ENCODE data around the gene ABI1.

DNA sequence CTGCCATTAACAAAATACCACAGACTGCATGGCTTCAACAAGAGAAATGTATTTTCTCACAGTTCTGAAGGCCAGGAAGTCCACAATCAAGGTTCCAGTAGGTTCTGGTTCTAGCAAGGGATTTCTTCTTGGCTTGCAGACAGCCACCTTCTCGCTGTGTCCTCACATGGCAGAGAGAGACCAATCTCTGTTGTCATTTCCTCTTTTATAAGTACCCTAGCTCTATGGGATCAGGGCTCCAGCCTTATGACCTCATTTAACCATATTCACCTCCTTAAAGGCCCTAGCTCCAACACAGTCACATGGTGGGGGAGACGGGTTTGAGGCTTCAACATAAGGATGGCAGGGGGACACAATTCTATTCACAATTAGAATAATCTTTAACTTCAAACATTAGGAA is 23.6 kb downstream of the ABI1 start:
- no peak for TF ChIP-seq POLR2A (IDR thresholded peaks at IDR 0.05)
- no peak for TF ChIP-seq EP300 (IDR thresholded peaks at IDR 0.05)
